NB4 (cell line): ENCODE data around the gene IGFBPL1.
"Not testable (repeated sequence)": the region's sequence is repeated elsewhere in the genome, so short reads cannot be mapped to it uniquely, and the experiment has no call there.

Source experiments
- DNase-seq: peaks from one replicate; pipeline ENCODE4 v3.0.0; 2010; ENCODE audit warnings: low read depth
- H3K4me3 ChIP-seq: one replicate; pipeline ENCODE4 v1.5.1; 2011; ENCODE audit warnings: mild to moderate bottlenecking, low read depth, low read length, moderate library complexity
- MAX ChIP-seq: IDR thresholded peaks from 2 replicates; pipeline ENCODE4 v1.6.1; 2011; ENCODE audit warnings: low read depth, low read length
- MYC ChIP-seq: IDR thresholded peaks from 2 replicates; pipeline ENCODE4 v1.6.1; 2011; ENCODE audit warnings: low read depth, low read length
- POLR2A ChIP-seq: IDR thresholded peaks from 2 replicates; pipeline ENCODE4 v1.6.1; 2011; ENCODE audit warnings: mild to moderate bottlenecking; ENCODE audit not compliant: insufficient read length; ENCODE audit errors: extremely low read depth
- TF ChIP-seq, protein P1 (sequence below): IDR thresholded peaks from one replicate; pipeline ENCODE4 v1.5.1; 2012; ENCODE audit warnings: low read depth, low read length

The IGFBPL1 gene

DNA sequence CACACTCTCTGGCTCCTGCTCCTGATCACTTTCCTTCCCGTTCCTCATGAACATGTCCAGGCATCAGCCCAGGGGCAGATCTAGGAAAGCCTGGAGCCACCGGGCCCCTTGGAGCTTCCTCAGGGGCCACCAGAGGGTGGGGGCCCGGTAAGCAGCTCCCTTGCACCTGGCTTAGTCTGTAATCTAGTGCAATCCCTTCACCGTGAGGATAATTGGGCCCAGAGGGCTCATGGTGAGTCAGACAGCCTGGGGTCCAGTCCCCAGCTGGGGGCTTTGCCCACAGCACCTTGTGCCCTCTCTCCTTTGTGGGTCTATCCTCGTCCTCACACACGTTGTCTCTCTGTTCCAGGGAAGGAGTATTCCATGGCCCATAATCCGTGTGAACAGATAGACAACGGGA, 42.1 kb downstream of the IGFBPL1 start:
- H3K4me3 ChIP-seq = no peak overlapping the region
- DNase-seq = no peak
- TF ChIP-seq, protein P1, sequence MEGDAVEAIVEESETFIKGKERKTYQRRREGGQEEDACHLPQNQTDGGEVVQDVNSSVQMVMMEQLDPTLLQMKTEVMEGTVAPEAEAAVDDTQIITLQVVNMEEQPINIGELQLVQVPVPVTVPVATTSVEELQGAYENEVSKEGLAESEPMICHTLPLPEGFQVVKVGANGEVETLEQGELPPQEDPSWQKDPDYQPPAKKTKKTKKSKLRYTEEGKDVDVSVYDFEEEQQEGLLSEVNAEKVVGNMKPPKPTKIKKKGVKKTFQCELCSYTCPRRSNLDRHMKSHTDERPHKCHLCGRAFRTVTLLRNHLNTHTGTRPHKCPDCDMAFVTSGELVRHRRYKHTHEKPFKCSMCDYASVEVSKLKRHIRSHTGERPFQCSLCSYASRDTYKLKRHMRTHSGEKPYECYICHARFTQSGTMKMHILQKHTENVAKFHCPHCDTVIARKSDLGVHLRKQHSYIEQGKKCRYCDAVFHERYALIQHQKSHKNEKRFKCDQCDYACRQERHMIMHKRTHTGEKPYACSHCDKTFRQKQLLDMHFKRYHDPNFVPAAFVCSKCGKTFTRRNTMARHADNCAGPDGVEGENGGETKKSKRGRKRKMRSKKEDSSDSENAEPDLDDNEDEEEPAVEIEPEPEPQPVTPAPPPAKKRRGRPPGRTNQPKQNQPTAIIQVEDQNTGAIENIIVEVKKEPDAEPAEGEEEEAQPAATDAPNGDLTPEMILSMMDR = no peak
- no peak for TF ChIP-seq MAX
- no peak for TF ChIP-seq MYC
- TF ChIP-seq POLR2A = no peak

- no peak for TF ChIP-seq POLR2A
- no peak for TF ChIP-seq MAX
- TF ChIP-seq, protein P1 = no peak
- no peak for TF ChIP-seq MYC
- DNase-seq = no peak
- H3K4me3 ChIP-seq = no peak overlapping the region
Observed at GRCh38 chr9:38380872-38381534, 43.3 kb downstream of the IGFBPL1 start.

GRCh38 chr9:38380230-38380871, 43.9 kb downstream of the IGFBPL1 start:
- H3K4me3 ChIP-seq = no peak overlapping the region
- no peak for DNase-seq
- no peak for TF ChIP-seq MYC

- not testable (repeated sequence) for DNase-seq, H3K4me3 ChIP-seq
Observed at GRCh38 chr9:38377336-38378083, 46.7 kb downstream of the IGFBPL1 start.

DNA sequence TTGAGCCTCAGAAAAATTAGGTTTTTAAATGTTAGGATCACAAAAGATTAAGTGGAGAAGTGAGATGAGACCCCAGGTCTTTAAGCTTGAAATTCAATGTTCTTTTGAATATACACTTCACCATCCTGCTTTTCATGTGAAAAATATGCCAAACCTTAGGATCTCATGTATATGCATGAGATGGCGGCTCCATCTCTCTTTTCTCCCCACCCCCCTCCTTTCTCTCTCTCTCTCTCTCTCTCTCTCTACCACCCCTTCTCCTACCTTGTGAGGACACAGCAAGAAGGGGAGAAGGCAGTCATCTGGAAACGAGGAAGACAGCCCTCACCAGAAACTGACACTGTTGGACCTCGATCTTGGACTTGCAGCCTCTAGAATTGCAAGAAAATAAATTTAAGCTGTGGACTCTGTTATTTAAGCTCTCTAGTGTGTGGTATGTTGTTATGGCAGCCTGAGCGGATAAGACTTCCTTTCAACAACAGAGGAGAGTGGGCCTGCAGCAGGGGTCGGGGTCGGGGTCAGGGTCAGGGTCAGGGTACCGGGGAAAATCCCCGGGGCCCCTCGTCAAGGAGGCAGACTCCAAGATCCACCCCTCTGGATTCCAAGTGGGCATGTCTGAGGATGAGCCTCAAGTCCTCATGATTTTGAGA, 48.1 kb downstream of the IGFBPL1 start:
- DNase-seq = no peak
- no peak overlapping the region for H3K4me3 ChIP-seq
- TF ChIP-seq POLR2A (no peak), MYC (no peak)

GRCh38 chr9:38375572-38375963, 48.7 kb downstream of the IGFBPL1 start:
- DNase-seq = no peak
- no peak overlapping the region for H3K4me3 ChIP-seq
- TF ChIP-seq MAX = no peak

- no peak for DNase-seq
- TF ChIP-seq, protein P1 = no peak
- no peak for TF ChIP-seq POLR2A
- TF ChIP-seq MYC = no peak
- TF ChIP-seq MAX = no peak
Observed at GRCh38 chr9:38374847-38375571, 49.2 kb downstream of the IGFBPL1 start.

More at GRCh38 chr9:38374847-38375571, 49.2 kb downstream of the IGFBPL1 start:
- no peak overlapping the region for H3K4me3 ChIP-seq
